ENCODE measurements around the gene ACTL9. TPM values are rescaled to one million over a fixed set of nuclear protein-coding genes. Genes with fewer than 3 reads are reported as not detected.

The ACTL9 gene
- total RNA-seq, 4 donors from 2014 or later, result not detected

GRCh38 chr19:8663920-8664670 lies 34.5 kb downstream of the ACTL9 start:
- no peaks in the 10 kb centered on the region for H3K36me3 ChIP-seq
- H3K4me1 ChIP-seq, result no peaks in the 10 kb centered on the region
- 39% methylated on average over 16 of the region's 22 CpGs for WGBS
- no peak overlapping the region for H3K27ac ChIP-seq (replicated peaks in 1 of 4)
- TF ChIP-seq POLR2A (IDR thresholded peaks at IDR 0.05; ENCODE audit: low read depth), result no peak
- TF ChIP-seq POLR2AphosphoS5 (IDR thresholded peaks at IDR 0.05), result no peak
- TF ChIP-seq CTCF (IDR thresholded peaks at IDR 0.05), result no peak
- TF ChIP-seq EP300 (IDR thresholded peaks at IDR 0.05), result no peak
- no peaks in the 10 kb centered on the region for H3K9me3 ChIP-seq
- H3K4me3 ChIP-seq, result no peak overlapping the region
- peaks cover 0 to 63% (median 0%) of the 10 kb centered on the region in 4 donors for H3K27me3 ChIP-seq
- no peak for DNase-seq (ENCODE audit: extremely low spot score)
- intact Hi-C loops (cut with DNase I), result no loop called here

GRCh38 chr19:8662263-8662662 lies 36.3 kb downstream of the ACTL9 start:
- Histone ChIP-seq H3K27ac (replicated peaks in 1 of 4) (no peak overlapping the region), H3K4me1 (no peaks in the 10 kb centered on the region), H3K9me3 (no peaks in the 10 kb centered on the region), H3K36me3 (no peaks in the 10 kb centered on the region), H3K4me3 (no peak overlapping the region), H3K27me3 (peaks cover 0 to 60% (median 0%) of the 10 kb centered on the region in 4 donors)
- 55% methylated on average over 4 of the region's 4 CpGs for whole genome bisulfite sequencing
- no peak for DNase-seq (ENCODE audit: extremely low spot score)
- TF ChIP-seq CTCF (IDR thresholded peaks at IDR 0.05), result no peak
- TF ChIP-seq POLR2AphosphoS5 (IDR thresholded peaks at IDR 0.05), result no peak
- no peak for TF ChIP-seq POLR2A (IDR thresholded peaks at IDR 0.05; ENCODE audit: low read depth)
- TF ChIP-seq EP300 (IDR thresholded peaks at IDR 0.05), result no peak
- intact Hi-C loops (cut with DNase I), result no loop called here

GRCh38 chr19:8659905-8660304 lies 38.7 kb downstream of the ACTL9 start:
- intact Hi-C loops (cut with DNase I), result no loop called here
- TF ChIP-seq EP300 (IDR thresholded peaks at IDR 0.05) (no peak), CTCF (IDR thresholded peaks at IDR 0.05) (no peak), POLR2AphosphoS5 (IDR thresholded peaks at IDR 0.05) (no peak), POLR2A (IDR thresholded peaks at IDR 0.05; ENCODE audit: low read depth) (no peak)
- no peak overlapping the region for H3K4me3 ChIP-seq
- H3K27ac ChIP-seq (replicated peaks in 1 of 4), result no peak overlapping the region
- no peak for DNase-seq (ENCODE audit: extremely low spot score)
- no peaks in the 10 kb centered on the region for H3K36me3 ChIP-seq
- no peaks in the 10 kb centered on the region for H3K9me3 ChIP-seq
- WGBS, result 65% methylated on average over 5 of the region's 7 CpGs
- peaks cover 0 to 79% (median 0%) of the 10 kb centered on the region in 4 donors for H3K27me3 ChIP-seq
- peaks cover 0 to under 1% (median under 1%) of the 10 kb centered on the region in 4 donors for H3K4me1 ChIP-seq

- peaks cover 0 to 72% (median 0%) of the 10 kb centered on the region in 4 donors for H3K27me3 ChIP-seq
- 100% methylated on average over 3 of the region's 5 CpGs for WGBS
These were observed 40.7 kb downstream of the ACTL9 start for GRCh38 chr19:8657869-8658268.

GRCh38 chr19:8655340-8655709 lies 43.3 kb downstream of the ACTL9 start:
- Histone ChIP-seq H3K9me3 (no peaks in the 10 kb centered on the region), H3K36me3 (no peaks in the 10 kb centered on the region), H3K27ac (replicated peaks in 1 of 4) (no peak overlapping the region), H3K4me3 (no peak overlapping the region), H3K27me3 (peaks cover 0 to 54% (median 0%) of the 10 kb centered on the region in 4 donors), H3K4me1 (peaks cover 5 to 8% (median 7%) of the 10 kb centered on the region in 4 donors)
- 69% methylated on average over 5 of the region's 12 CpGs for WGBS
- DNase-seq (ENCODE audit: extremely low spot score), result no peak
- intact Hi-C loops (cut with DNase I), result loop anchor here (2.0 kb wide), 1 partner anchor 421 kb away; no protein-coding TSS in a partner anchor
- no peak for TF ChIP-seq CTCF (IDR thresholded peaks at IDR 0.05)
- no peak for TF ChIP-seq EP300 (IDR thresholded peaks at IDR 0.05)
- TF ChIP-seq POLR2AphosphoS5 (IDR thresholded peaks at IDR 0.05), result no peak
- TF ChIP-seq POLR2A (IDR thresholded peaks at IDR 0.05; ENCODE audit: low read depth), result no peak

More at GRCh38 chr19:8657869-8658268, 40.7 kb downstream of the ACTL9 start:
- no peaks in the 10 kb centered on the region for H3K9me3 ChIP-seq
- TF ChIP-seq POLR2AphosphoS5 (IDR thresholded peaks at IDR 0.05) (no peak), POLR2A (IDR thresholded peaks at IDR 0.05; ENCODE audit: low read depth) (no peak)
- H3K27ac ChIP-seq (replicated peaks in 1 of 4), result no peak overlapping the region
- no peak overlapping the region for H3K4me3 ChIP-seq
- DNase-seq (ENCODE audit: extremely low spot score), result no peak
- H3K4me1 ChIP-seq, result peaks cover 5 to 8% (median 7%) of the 10 kb centered on the region in 4 donors
- no peaks in the 10 kb centered on the region for H3K36me3 ChIP-seq
- intact Hi-C loops (cut with DNase I), result no loop called here
